Lower lobe of right lung (tissue), 2 donors: Measurements from ENCODE around the gene RGS4. TPM values are rescaled to one million over a fixed set of nuclear protein-coding genes. Genes with fewer than 3 reads are reported as not detected.

Experiments used
- ATAC-seq, 2 donors: fragments of 200-7000 bp; cut with Tn5 transposase; one replicate each; pipeline ENCODE4 v1.9.1; 2020 to 2022; ENCODE audit warnings: mild to moderate bottlenecking in 2 of 2, moderate library complexity in 2 of 2
- DNase-seq: peaks from one replicate; pipeline ENCODE4 v3.0.0-alpha.2; 2020
- H3K27ac ChIP-seq: fragments of 200-600 bp; one replicate; pipeline ENCODE4 v1.8.0; 2022
- H3K27me3 ChIP-seq: fragments of 200-600 bp; one replicate; pipeline ENCODE4 v1.8.0; 2022; ENCODE audit warnings: low read depth
- H3K36me3 ChIP-seq: fragments of 200-600 bp; one replicate; pipeline ENCODE4 v1.8.0; 2022; ENCODE audit warnings: mild to moderate bottlenecking
- H3K4me1 ChIP-seq: fragments of 200-600 bp; one replicate; pipeline ENCODE4 v1.8.0; 2022
- H3K4me3 ChIP-seq: fragments of 200-600 bp; one replicate; pipeline ENCODE4 v1.8.0; 2022; ENCODE audit warnings: mild to moderate bottlenecking
- H3K9me3 ChIP-seq: fragments of 200-600 bp; one replicate; pipeline ENCODE4 v1.8.0; 2022
- intact Hi-C: fragments of 100-400 bp; cut with DNase I; formaldehyde crosslinking; loops from one replicate; pipeline ENCODE4 v1.11.0; 2022
- total RNA-seq: library from RNA; stranded (reverse); fragmentation: NEBNext Ultra II Directional; extraction: Animal tissue kit (Norgen Biotek cat#: 25700); gene quantifications from one replicate; pipeline ENCODE4 v1.2.1, GENCODE V29; 2021
- TF ChIP-seq, protein P1 (sequence below): fragments of 200-600 bp; IDR thresholded peaks from one replicate; pipeline ENCODE4 v1.8.0; 2022; ENCODE audit warnings: antibody characterized with exemption, mild to moderate bottlenecking
- donor health status: DM: no; HTN: yes; CAD: no; lungs with severe emphysema.

The RGS4 gene
- total RNA-seq, 1 donor from 2014 or later: 0.89 TPM

DNA sequence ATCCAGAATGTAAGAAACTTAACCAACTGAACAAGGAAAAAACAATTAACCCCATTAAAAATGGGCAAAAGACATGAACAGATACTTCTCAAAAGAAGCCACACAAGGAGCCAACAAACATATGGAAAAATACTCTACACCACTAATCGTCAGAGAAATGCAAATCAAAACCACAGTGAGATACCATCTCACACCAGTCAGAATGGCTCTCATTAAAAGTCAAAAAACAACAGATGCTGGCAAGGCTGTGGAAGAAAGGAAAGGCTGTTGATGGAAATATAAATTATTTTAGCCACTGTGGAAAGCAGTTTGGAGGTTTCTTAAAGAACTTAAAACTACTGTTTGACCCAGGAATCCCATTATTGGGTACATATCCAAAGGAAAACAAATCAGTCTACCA, 51.2 kb downstream of the RGS4 start:
- no peaks in the 10 kb centered on the region for H3K4me1 ChIP-seq
- intact Hi-C loops: no loop called here
- TF ChIP-seq, protein P1, sequence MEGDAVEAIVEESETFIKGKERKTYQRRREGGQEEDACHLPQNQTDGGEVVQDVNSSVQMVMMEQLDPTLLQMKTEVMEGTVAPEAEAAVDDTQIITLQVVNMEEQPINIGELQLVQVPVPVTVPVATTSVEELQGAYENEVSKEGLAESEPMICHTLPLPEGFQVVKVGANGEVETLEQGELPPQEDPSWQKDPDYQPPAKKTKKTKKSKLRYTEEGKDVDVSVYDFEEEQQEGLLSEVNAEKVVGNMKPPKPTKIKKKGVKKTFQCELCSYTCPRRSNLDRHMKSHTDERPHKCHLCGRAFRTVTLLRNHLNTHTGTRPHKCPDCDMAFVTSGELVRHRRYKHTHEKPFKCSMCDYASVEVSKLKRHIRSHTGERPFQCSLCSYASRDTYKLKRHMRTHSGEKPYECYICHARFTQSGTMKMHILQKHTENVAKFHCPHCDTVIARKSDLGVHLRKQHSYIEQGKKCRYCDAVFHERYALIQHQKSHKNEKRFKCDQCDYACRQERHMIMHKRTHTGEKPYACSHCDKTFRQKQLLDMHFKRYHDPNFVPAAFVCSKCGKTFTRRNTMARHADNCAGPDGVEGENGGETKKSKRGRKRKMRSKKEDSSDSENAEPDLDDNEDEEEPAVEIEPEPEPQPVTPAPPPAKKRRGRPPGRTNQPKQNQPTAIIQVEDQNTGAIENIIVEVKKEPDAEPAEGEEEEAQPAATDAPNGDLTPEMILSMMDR: no peak
- no peaks in the 10 kb centered on the region for H3K27me3 ChIP-seq
- no peak overlapping the region for H3K27ac ChIP-seq
- ATAC-seq: no peak
- H3K36me3 ChIP-seq: no peaks in the 10 kb centered on the region
- no peak overlapping the region for H3K4me3 ChIP-seq
- H3K9me3 ChIP-seq: no peaks in the 10 kb centered on the region
- no peak for DNase-seq

DNA sequence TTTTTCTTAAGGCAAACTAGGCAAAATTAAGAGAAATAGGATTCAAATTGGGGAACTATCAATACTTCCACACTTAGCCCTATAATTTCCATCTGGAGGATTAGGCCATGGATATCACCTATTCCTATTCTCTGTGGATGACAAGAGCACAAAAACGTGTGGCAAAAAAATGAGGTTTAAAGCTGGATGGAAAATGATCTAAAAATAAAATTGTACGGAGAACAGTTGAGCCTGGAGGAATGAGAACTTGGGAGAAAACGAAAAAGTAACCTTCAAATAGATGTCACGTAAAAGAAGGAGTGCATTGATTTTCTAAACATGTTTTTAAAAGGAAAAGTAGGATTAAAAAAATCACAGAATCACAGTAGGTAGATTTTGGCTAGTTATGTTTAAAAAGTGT, 55.7 kb downstream of the RGS4 start:
- no peak for DNase-seq
- intact Hi-C loops: no loop called here
- H3K4me1 ChIP-seq: no peaks in the 10 kb centered on the region
- no peak overlapping the region for H3K27ac ChIP-seq
- no peak overlapping the region for H3K4me3 ChIP-seq
- no peak for ATAC-seq
- no peaks in the 10 kb centered on the region for H3K9me3 ChIP-seq
- TF ChIP-seq, protein P1: no peak
- no peaks in the 10 kb centered on the region for H3K36me3 ChIP-seq
- no peaks in the 10 kb centered on the region for H3K27me3 ChIP-seq

Other genes with a start within 250 kb of the RGS4 start
- gene CCDC190, start 208.2 kb upstream of the RGS4 start, total RNA-seq: 5.2 TPM
- 90.0 TPM for gene RGS5, start 133.6 kb downstream of the RGS4 start, total RNA-seq